ACC112 (cell line): ENCODE data around the gene ACOT7.
"Not testable (repeated sequence)": the region's sequence is repeated elsewhere in the genome, so short reads cannot be mapped to it uniquely, and the experiment has no call there.

Source experiments
- H2AFZ ChIP-seq: fragments of 200-600 bp; sonication (generic); one replicate; pipeline ENCODE4 v1.6.0; 2017; ENCODE audit warnings: antibody characterized with exemption, low read length; ENCODE audit not compliant: unreplicated experiment
- H3K27ac ChIP-seq: fragments of 200-600 bp; sonication (generic); 2 replicates; pipeline ENCODE4 v1.5.1; 2014; ENCODE audit warnings: low read depth, mild to moderate bottlenecking, antibody characterized with exemption, low read length, moderate library complexity
- H3K27me3 ChIP-seq: fragments of 200-600 bp; sonication (generic); 2 replicates; pipeline ENCODE4 v1.6.1; 2014; ENCODE audit warnings: mild to moderate bottlenecking, antibody characterized with exemption, low read length, moderate library complexity, mixed read lengths; ENCODE audit not compliant: insufficient read depth
- H3K36me3 ChIP-seq: fragments of 200-600 bp; sonication (generic); 2 replicates; pipeline ENCODE4 v1.6.1; 2016; ENCODE audit warnings: mild to moderate bottlenecking, antibody characterized with exemption, low read length, moderate library complexity, mixed read lengths; ENCODE audit not compliant: insufficient read depth
- H3K4me1 ChIP-seq: fragments of 200-600 bp; sonication (generic); one replicate; pipeline ENCODE4 v1.6.1; 2016; ENCODE audit warnings: low read length, mixed read lengths; ENCODE audit not compliant: insufficient read depth, unreplicated experiment, control insufficient read depth
- H3K4me3 ChIP-seq: fragments of 200-600 bp; sonication (generic); 2 replicates; pipeline ENCODE4 v1.5.1; 2014; ENCODE audit warnings: mild to moderate bottlenecking, low read depth, low read length
- H3K79me2 ChIP-seq: fragments of 200-600 bp; sonication (generic); one replicate; pipeline ENCODE4 v1.6.0; 2016; ENCODE audit warnings: low read length; ENCODE audit not compliant: control insufficient read depth, unreplicated experiment, insufficient read depth

The ACOT7 gene

DNA sequence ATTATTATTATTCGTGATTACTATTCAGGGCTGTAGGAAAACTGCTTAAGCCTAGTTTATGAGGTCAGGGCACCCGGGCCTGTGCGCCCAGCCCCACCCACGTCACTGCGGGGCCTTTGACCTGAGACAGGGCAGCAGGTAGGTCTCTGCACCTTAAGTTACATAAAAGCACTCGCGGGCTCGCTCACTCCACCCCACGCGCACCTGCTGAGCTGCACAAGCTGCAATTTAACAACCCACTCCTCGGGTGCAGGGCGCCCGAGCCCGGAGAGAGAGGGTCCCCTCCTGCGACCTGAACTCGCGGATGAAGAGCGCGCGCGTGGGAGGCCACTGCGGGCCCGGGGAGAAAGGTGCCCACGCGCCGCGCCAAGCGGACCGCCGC, 158.3 kb downstream of the ACOT7 start:
- peak overlapping the region; percentile 38; the same call in 1 of the 2 replicates for H3K27ac ChIP-seq
- peaks cover 13% of the 10 kb centered on the region for H3K4me1 ChIP-seq
- H3K4me3 ChIP-seq = peak overlapping the region; percentile 90
- peak overlapping the region; percentile 55 for H2AFZ ChIP-seq
- H3K27me3 ChIP-seq = no peaks in the 10 kb centered on the region
- peaks cover 4% of the 10 kb centered on the region for H3K36me3 ChIP-seq
- H3K79me2 ChIP-seq = peaks cover 27% of the 10 kb centered on the region

- Histone ChIP-seq H3K79me2 (peaks cover 27% of the 10 kb centered on the region), H3K4me3 (peak overlapping the region; percentile 90), H3K36me3 (peaks cover 6% of the 10 kb centered on the region), H3K4me1 (peaks cover 13% of the 10 kb centered on the region), H2AFZ (peak overlapping the region; percentile 55), H3K27me3 (no peaks in the 10 kb centered on the region), H3K27ac (peak overlapping the region; percentile 38; the same call in 1 of the 2 replicates)
These were observed 158.9 kb downstream of the ACOT7 start for GRCh38 chr1:6234502-6235295.

DNA sequence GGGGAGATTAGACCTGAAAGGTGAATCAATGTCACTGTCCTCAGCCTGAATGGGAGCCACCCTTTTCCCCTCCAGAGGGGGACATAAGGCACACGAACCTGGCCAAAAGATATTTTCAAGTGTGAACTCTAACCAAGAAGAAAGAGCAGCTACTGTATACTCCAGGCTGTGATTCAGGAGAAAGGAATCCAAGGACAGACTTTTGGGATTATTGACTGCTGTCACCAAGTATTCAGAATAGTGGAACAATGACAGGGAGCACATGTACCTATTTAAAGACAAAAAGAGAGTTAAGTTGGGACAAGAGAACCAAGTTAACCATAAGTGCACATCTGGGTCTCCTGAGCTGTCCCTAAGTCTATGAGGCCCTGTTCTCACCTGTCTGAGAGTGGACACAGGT, 160.2 kb downstream of the ACOT7 start:
- H3K27me3 ChIP-seq = no peaks in the 10 kb centered on the region
- no peak overlapping the region for H3K4me3 ChIP-seq
- H3K4me1 ChIP-seq = peaks cover 13% of the 10 kb centered on the region
- H2AFZ ChIP-seq = no peak overlapping the region
- H3K27ac ChIP-seq = no peak overlapping the region
- H3K36me3 ChIP-seq = peaks cover 6% of the 10 kb centered on the region
- peaks cover 27% of the 10 kb centered on the region for H3K79me2 ChIP-seq

- H3K36me3 ChIP-seq = peaks cover 25% of the 10 kb centered on the region
- peaks cover 7% of the 10 kb centered on the region for H3K4me1 ChIP-seq
- H2AFZ ChIP-seq = no peak overlapping the region
- no peak overlapping the region for H3K27ac ChIP-seq
- no peak overlapping the region for H3K4me3 ChIP-seq
- peaks cover 5% of the 10 kb centered on the region for H3K79me2 ChIP-seq
- no peaks in the 10 kb centered on the region for H3K27me3 ChIP-seq
These were observed 167.9 kb downstream of the ACOT7 start for GRCh38 chr1:6225651-6226050.

- no peak overlapping the region for H3K4me3 ChIP-seq
- peaks cover 7% of the 10 kb centered on the region for H3K4me1 ChIP-seq
- H3K27me3 ChIP-seq = no peaks in the 10 kb centered on the region
- H2AFZ ChIP-seq = no peak overlapping the region
- H3K79me2 ChIP-seq = peaks cover 5% of the 10 kb centered on the region
- no peak overlapping the region for H3K27ac ChIP-seq
- peaks cover 23% of the 10 kb centered on the region for H3K36me3 ChIP-seq
These were observed 168.8 kb downstream of the ACOT7 start for GRCh38 chr1:6224718-6225117.

DNA sequence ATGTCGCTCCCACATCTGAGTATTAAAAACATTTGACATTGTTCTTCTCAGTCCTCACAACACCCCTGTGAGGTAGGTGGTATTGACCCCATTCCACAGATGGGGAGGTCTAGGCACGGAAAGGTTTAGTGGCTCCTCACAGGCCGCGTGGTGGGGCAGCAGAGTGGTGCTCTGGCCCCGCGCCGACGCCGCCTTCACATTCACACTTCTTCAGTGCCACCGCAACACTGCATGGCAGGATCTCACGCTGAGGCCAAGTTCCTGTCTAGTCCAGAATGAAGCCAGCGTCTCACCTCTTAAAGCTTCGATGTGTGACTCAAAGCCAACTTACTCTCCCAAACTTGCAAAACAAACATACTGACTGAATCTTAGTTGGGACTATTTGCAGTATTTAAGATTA, 169.9 kb downstream of the ACOT7 start:
- no peak overlapping the region for H2AFZ ChIP-seq
- peaks cover 7% of the 10 kb centered on the region for H3K4me1 ChIP-seq
- H3K36me3 ChIP-seq = peaks cover 22% of the 10 kb centered on the region
- H3K27me3 ChIP-seq = no peaks in the 10 kb centered on the region
- no peak overlapping the region for H3K27ac ChIP-seq
- no peak overlapping the region for H3K4me3 ChIP-seq
- H3K79me2 ChIP-seq = peaks cover 5% of the 10 kb centered on the region

GRCh38 chr1:6222636-6223035, 170.9 kb downstream of the ACOT7 start:
- peaks cover 5% of the 10 kb centered on the region for H3K79me2 ChIP-seq
- H3K36me3 ChIP-seq = peaks cover 22% of the 10 kb centered on the region
- no peaks in the 10 kb centered on the region for H3K27me3 ChIP-seq
- H3K4me3 ChIP-seq = no peak overlapping the region
- H3K4me1 ChIP-seq = peaks cover 7% of the 10 kb centered on the region
- H2AFZ ChIP-seq = no peak overlapping the region
- no peak overlapping the region for H3K27ac ChIP-seq

GRCh38 chr1:6221210-6221784, 172.3 kb downstream of the ACOT7 start:
- Histone ChIP-seq H3K27ac (no peak overlapping the region), H3K36me3 (peaks cover 17% of the 10 kb centered on the region), H3K4me1 (peaks cover 7% of the 10 kb centered on the region), H3K4me3 (no peak overlapping the region), H3K27me3 (no peaks in the 10 kb centered on the region), H2AFZ (no peak overlapping the region), H3K79me2 (no peaks in the 10 kb centered on the region)

GRCh38 chr1:6220236-6220635, 173.3 kb downstream of the ACOT7 start:
- H3K27ac ChIP-seq = no peak overlapping the region
- H3K4me3 ChIP-seq = no peak overlapping the region
- no peaks in the 10 kb centered on the region for H3K79me2 ChIP-seq
- peaks cover 17% of the 10 kb centered on the region for H3K36me3 ChIP-seq
- peaks cover 7% of the 10 kb centered on the region for H3K4me1 ChIP-seq
- H2AFZ ChIP-seq = no peak overlapping the region
- H3K27me3 ChIP-seq = no peaks in the 10 kb centered on the region

- H3K4me1 ChIP-seq, H2AFZ ChIP-seq, H3K4me3 ChIP-seq, H3K27me3 ChIP-seq, H3K79me2 ChIP-seq, H3K27ac ChIP-seq: not testable (repeated sequence)
- peaks cover 13% of the 10 kb centered on the region for H3K36me3 ChIP-seq
These were observed 173.9 kb downstream of the ACOT7 start for GRCh38 chr1:6219641-6220040.
